GM19238 (cell line): Measurements from ENCODE around the gene FBXO47.
"Not testable (repeated sequence)": the region's sequence is repeated elsewhere in the genome, so short reads cannot be mapped to it uniquely, and the experiment has no call there.

Experiments used
- DNase-seq: peaks from one replicate; pipeline ENCODE4 v3.0.0; 2011; ENCODE audit warnings: low spot score; ENCODE audit not compliant: insufficient read length

Gene FBXO47

GRCh38 chr17:38980490-38981217 is 13.5 kb upstream of the FBXO47 start:
- no peak for DNase-seq

GRCh38 chr17:38978180-38978579 is 11.0 kb upstream of the FBXO47 start:
- no peak for DNase-seq

DNA sequence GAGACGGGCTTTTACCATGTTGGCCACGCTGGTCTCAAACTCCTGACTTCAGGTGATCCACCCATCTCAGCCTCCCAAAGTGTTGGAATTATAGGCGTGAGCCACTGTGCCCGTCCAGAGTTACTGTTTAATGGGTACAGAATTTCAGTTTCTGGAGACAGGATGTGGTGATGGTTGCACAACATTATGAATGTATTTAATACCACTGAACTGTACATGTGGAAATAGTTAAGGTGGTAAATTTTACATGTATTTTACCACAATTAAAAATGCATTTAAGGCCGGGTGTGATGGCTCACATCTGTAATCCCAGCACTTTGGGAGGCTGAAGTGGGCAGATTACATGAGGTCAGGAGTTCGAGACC is 9.0 kb upstream of the FBXO47 start:
- not testable (repeated sequence) for DNase-seq

DNA sequence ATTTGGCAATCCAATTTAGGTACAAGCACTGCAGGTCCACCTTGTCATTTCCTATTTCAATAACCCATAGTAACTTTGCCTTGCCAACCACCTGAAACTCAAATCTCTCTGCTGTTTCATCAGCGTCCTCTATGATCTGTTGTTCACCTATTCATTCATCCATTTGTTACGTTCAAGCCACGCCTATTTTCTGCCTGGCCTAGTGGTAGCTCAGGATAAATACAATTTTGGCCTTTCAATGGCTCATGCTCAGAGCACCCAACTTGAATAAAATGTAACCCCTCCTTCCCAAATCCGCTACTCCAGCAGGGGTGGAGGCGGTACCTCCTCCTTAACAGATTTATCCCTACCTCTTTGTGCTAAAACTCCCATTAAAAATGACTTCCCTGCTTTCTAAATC is 3.6 kb upstream of the FBXO47 start:
- no peak for DNase-seq

GRCh38 chr17:38970128-38970527 is 2.9 kb upstream of the FBXO47 start:
- no peak for DNase-seq

GRCh38 chr17:38969281-38969680 is 2.1 kb upstream of the FBXO47 start:
- no peak for DNase-seq

DNA sequence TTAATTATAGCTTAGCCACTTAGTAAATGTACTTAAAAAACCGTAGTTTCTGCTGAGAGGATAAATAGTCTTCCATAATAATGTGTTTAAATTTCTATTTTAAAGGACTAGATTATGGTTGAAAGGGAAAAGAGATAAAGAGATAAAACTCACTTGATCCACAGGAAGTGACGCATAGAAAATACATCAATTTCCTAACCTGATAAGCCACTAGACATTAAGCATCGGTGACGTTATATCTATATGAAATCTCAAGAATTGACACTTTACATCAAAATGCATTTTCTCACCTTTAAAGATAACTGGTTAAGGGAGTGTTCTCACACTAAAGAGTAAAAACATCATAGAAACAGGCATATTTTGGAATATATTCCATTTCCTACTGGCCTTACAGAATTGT is 5.8 kb downstream of the FBXO47 start:
- DNase-seq, result no peak

- no peak for DNase-seq
These were observed 6.8 kb downstream of the FBXO47 start for GRCh38 chr17:38960402-38960801.

GRCh38 chr17:38959508-38959907 is 7.7 kb downstream of the FBXO47 start:
- no peak for DNase-seq

DNA sequence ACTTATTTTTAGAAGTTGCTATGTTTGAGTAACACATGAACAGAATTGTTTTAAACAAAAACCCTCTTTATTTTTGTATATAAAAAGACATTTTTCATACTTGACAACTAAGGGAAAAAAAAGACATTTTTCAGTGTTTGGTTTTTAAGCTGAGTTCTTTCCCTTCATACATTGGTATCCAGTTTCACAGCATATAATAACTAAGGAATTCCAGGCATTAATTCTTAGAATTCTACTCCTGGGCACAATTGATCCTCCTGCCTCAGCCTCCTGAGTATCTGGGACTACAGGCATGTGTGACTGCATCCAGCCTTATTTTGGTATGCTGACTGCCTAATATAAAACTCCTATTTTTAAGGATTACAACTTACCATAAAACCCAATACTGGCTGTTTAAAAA is 8.4 kb downstream of the FBXO47 start:
- no peak for DNase-seq

DNA sequence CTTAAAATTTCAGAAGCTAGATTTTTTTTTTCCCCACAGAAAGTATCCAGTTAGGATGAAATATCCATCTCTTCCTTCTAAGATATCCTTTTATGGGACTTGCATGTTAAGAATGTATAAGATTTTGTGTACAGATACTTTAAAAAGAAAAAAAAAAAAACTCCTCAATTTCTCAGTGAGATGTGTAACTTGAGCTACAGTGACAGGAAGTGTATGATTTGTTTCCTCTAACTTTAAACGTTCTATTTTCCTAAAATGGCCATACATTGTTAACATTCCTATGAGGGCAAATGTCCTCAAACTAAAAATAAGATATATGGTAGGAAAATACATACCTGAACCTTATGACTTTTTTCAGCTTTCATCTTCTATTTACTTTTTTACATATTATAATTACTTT is 8.9 kb downstream of the FBXO47 start:
- no peak for DNase-seq

DNA sequence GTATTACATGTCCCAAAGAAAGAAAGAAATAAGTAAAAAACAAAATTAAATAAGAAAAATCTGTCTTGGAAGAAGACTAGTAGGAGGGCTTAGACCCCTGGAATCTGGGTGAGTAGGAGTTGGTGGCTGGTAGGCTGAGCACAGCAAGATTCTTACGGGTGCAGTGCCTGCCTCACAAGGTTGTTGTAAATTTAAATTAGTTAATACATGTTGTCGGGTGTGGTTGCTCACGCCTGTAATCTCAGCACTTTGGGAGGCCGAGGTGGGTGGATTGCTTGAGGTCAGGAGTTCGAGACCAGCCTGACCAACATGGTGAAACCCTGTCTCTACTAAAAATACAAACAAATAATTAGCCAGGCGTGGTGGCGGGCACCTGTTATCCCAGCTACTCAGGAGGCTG is 13.4 kb downstream of the FBXO47 start:
- DNase-seq, result not testable (repeated sequence)

DNA sequence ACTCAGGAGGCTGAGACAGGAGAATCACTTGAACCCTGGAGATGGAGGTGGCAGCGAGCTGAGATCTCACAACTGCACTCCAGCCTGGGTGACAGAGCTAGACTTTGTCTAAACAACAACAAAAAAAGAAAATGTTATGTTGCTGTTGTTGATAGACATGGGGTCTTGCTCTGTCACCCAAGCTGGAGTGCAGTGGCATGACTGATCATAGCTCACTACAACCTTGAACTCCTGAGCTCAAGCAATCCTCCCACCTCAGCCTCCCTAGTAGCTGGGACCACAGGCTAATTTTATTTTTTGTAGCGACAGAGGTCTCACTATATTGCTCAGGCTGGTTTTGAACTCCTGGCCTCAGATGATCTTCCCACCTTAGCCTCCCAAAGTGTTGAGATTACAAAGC is 20.0 kb downstream of the FBXO47 start:
- no peak for DNase-seq

DNA sequence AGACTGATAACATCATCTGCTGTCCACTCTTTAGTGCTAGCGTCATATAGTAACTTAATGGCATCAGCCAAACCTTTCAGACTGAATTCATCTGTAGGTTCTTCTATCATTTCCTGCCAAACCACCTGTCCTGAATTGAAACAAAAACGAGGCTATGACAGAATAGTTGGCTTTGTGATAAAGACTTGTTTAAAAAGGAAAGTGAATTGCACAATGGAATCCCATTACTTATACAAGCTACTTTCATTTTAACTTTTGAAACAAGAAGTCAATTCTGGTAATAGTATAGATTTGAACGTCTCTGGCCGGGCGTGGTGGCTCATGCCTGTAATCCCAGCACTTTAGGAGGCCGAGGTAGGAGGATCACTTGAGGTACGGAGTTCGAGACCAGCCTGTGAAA is 23.6 kb downstream of the FBXO47 start:
- DNase-seq, result no peak

- no peak for DNase-seq
These were observed 24.4 kb downstream of the FBXO47 start for GRCh38 chr17:38942696-38943334.

DNA sequence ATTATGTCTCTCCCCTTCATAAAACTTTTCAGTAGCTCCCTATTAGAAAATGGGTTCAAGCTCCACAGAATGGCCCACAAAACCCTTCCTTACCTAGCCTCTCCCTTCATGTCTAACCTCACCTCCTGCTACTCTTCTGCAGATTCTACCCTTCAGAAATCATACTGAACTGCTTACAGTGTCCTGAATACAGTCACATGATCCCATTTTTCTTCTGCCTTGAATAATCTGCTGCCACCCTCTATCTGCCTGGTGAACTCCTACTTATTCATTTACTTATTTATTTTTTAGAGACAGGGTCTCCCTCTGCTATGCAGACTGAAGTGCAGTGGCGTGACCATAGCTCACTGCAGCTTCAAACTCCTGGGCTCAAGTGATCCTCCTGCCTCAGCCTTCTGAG is 26.8 kb downstream of the FBXO47 start:
- DNase-seq, result no peak

- no peak for DNase-seq
These were observed 27.2 kb downstream of the FBXO47 start for GRCh38 chr17:38939987-38940386.

DNA sequence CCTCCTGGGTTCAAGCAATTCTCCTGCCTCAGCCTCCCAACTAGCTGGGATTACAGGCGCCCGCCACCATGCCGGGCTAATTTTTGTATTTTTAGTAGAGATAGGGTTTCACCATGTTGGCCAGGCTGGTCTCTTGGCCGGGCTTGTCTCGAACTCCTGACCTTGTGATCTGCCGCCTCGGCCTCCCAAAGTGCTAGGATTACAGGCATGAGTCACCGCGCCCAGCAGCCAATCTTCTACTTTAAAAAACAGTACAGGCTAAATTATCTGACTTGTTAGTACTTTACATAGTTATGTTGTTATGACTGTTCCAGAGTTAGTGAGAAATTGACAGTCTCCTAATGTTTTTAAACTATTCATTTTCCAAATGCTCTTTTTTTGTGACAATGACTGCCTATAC is 33.2 kb downstream of the FBXO47 start:
- DNase-seq, result not testable (repeated sequence)

- DNase-seq, result not testable (repeated sequence)
These were observed 36.4 kb downstream of the FBXO47 start for GRCh38 chr17:38930782-38931181.

DNA sequence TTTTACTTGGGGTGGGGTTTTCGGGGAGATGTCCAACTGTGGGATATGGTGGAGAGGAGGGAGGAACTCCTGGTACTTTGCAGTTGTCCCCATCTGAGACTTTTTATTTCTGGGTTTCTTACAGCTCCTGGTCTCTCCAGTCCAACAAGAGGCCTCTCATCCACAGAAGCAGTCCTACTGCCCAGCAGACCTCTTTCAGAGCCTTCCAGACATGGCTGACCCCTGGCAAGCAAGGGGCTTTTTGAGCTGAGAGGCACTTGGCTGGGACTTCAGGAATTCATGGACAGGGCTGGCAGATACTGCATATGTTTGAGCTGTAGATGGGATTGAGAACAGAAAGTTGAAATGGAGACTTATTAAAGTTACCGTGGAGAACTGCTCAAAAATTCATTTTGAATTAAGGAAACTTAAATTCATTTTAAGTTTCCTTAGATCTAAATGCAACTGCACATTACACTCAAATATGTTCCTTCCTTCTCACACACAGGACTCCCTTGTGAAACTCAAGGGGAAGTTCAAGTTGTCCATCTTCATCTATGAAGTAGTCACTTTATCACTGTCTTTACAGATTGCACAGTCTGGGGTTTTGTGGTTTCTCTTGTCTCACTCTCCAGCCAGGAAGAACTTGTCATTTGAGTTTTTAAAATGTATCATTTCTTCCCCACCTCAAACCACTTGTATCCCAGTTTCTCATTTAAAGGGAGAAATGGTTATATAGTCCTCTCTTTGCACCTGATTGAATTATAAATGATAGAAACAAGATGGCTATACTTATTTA is 40.7 kb downstream of the FBXO47 start:
- no peak for DNase-seq

GRCh38 chr17:38925263-38925995 is 41.8 kb downstream of the FBXO47 start, which contains the start of gene LASP1NB:
TSS of gene LASP1NB (plus strand) at chr17:38925614.
- no peak for DNase-seq
